Endothelial cell of umbilical vein (primary cell): ENCODE measurements around the gene ATG5.

Source experiments
- EZH2 ChIP-seq: IDR thresholded peaks from 2 replicates; pipeline ENCODE4 v1.6.1; 2012; ENCODE audit warnings: borderline replicate concordance, low read depth, mild to moderate bottlenecking, moderate library complexity, low read length, inconsistent platforms; ENCODE audit not compliant: severe bottlenecking
- POLR2AphosphoS5 ChIP-seq: IDR thresholded peaks from 2 replicates; pipeline ENCODE4 v1.6.1; 2012; ENCODE audit warnings: low read depth, mild to moderate bottlenecking, control low read depth, low read length, moderate library complexity; ENCODE audit not compliant: insufficient read depth
- TF ChIP-seq, protein P1 (sequence below): IDR thresholded peaks from 2 replicates; pipeline ENCODE4 v1.6.1; 2011; ENCODE audit not compliant: insufficient read depth, insufficient read length
- TF ChIP-seq, protein P2 (sequence below), 2 donors: IDR thresholded peaks; 1 replicate in 1 of 2; 2 replicates in 1 of 2; pipeline ENCODE4 v1.5.1; 2011; ENCODE audit warnings: low read length in 2 of 2, mild to moderate bottlenecking in 2 of 2, moderate library complexity in 2 of 2, control low read depth in 1 of 2, inconsistent platforms in 1 of 2, low read depth in 1 of 2; ENCODE audit not compliant: insufficient read depth in 1 of 2; ENCODE audit errors: extremely low read depth in 1 of 2

DNA sequence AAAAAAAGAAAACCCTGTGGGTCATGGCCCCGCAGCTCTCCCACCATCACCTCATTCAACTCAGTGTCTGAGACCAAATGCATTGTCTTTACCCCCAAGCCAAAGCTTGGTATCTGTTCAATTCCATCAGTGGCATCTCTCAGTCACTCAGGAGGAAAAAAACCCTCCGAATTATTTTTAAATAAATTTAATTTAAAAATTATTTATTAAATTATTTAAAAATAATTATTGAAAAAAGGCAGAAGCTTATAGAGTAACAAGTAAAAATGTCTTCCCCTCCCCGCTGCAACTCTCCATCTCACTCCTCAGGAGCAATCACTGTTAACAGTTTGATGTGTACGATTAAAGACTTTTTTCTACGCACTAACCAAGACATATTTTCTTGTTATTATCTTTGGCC, 188.7 kb downstream of the ATG5 start:
- TF ChIP-seq POLR2AphosphoS5 (no peak), EZH2 (no peak)
- TF ChIP-seq, protein P1, sequence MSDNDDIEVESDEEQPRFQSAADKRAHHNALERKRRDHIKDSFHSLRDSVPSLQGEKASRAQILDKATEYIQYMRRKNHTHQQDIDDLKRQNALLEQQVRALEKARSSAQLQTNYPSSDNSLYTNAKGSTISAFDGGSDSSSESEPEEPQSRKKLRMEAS, result no peak
- TF ChIP-seq, protein P2, sequence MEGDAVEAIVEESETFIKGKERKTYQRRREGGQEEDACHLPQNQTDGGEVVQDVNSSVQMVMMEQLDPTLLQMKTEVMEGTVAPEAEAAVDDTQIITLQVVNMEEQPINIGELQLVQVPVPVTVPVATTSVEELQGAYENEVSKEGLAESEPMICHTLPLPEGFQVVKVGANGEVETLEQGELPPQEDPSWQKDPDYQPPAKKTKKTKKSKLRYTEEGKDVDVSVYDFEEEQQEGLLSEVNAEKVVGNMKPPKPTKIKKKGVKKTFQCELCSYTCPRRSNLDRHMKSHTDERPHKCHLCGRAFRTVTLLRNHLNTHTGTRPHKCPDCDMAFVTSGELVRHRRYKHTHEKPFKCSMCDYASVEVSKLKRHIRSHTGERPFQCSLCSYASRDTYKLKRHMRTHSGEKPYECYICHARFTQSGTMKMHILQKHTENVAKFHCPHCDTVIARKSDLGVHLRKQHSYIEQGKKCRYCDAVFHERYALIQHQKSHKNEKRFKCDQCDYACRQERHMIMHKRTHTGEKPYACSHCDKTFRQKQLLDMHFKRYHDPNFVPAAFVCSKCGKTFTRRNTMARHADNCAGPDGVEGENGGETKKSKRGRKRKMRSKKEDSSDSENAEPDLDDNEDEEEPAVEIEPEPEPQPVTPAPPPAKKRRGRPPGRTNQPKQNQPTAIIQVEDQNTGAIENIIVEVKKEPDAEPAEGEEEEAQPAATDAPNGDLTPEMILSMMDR (IDR thresholded peaks at IDR 0.05; ENCODE audit: extremely low read depth in 1 of 2, insufficient read depth in 1 of 2, low read depth in 1 of 2, low read length in 2 of 2), result no peak
